ENCODE data around the gene SHROOM3. TPM values are rescaled to one million over a fixed set of nuclear protein-coding genes. Genes with fewer than 3 reads are reported as not detected.

The SHROOM3 gene
- total RNA-seq, 1 experiment from 2014 or later: 27.6 TPM

GRCh38 chr4:76717431-76717830 is 282.4 kb downstream of the SHROOM3 start:
- no peak for TF ChIP-seq CTCF (conservative IDR thresholded peaks at IDR 0.05)
- no peak overlapping the region for H3K14ac ChIP-seq (ENCODE audit: insufficient read depth, low read length)
- no peak overlapping the region for H3K4me2 ChIP-seq (ENCODE audit: insufficient read depth, insufficient read length, low read length)
- no peak overlapping the region for H4K91ac ChIP-seq (ENCODE audit: insufficient read length, low read depth, low read length)
- no peak overlapping the region for H2BK12ac ChIP-seq (ENCODE audit: insufficient read length, low read depth, low read length)
- no peak overlapping the region for H2BK15ac ChIP-seq (ENCODE audit: low read depth, low read length)
- Mint-ChIP-seq H3K9me3 (no peaks in the 10 kb centered on the region), H3K27me3 (ENCODE audit: low read depth) (no peaks in the 10 kb centered on the region), H3K27ac (peak overlapping the region in 2 of 3 experiments; percentile 38 to 57; a peak in 3 of 7 replicates), H3K36me3 (ENCODE audit: insufficient read depth in 1 of 3, low read depth in 3 of 3) (peaks cover 3 to 20% (median 5%) of the 10 kb centered on the region in 3 experiments; a peak in 6 of 7 replicates), H3K4me1 (peaks cover 34 to 38% of the 10 kb centered on the region in 2 experiments), H3K4me3 (no peak overlapping the region)
- H4K20me1 ChIP-seq (ENCODE audit: control insufficient read depth, insufficient read depth, insufficient read length): no peaks in the 10 kb centered on the region
- no peak overlapping the region for H4K5ac ChIP-seq (ENCODE audit: insufficient read length, low read depth, low read length)
- H3K27ac ChIP-seq (ENCODE audit: insufficient read length, low read depth, low read length): no peak overlapping the region
- no CpG with 5 or more reads among the region's 1 CpG for WGBS (ENCODE audit: extremely low coverage, insufficient read length, low lambda C conversion rate)
- no peak overlapping the region for H3K56ac ChIP-seq (ENCODE audit: insufficient read length, low read depth, low read length)
- H3K27me3 ChIP-seq (ENCODE audit: insufficient read depth, low read length): no peaks in the 10 kb centered on the region
- H3K9me3 ChIP-seq (ENCODE audit: control insufficient read depth, low read depth, low read length): no peaks in the 10 kb centered on the region
- H3T11ph ChIP-seq (ENCODE audit: low read length): no peak overlapping the region
- H2AFZ ChIP-seq (ENCODE audit: low read length): no peak overlapping the region
- no peak overlapping the region for H3K23ac ChIP-seq (ENCODE audit: insufficient read length, low read depth, low read length)
- no peak overlapping the region for H2AK5ac ChIP-seq (ENCODE audit: insufficient read length, low read length)
- no peak overlapping the region for H3K4ac ChIP-seq (ENCODE audit: low read depth, low read length)
- no peak overlapping the region for H3K18ac ChIP-seq (ENCODE audit: insufficient read length, low read depth, low read length)
- H2BK5ac ChIP-seq (ENCODE audit: insufficient read length, low read length): no peak overlapping the region
- no peak overlapping the region for H2BK20ac ChIP-seq (ENCODE audit: low read depth, low read length, poor library complexity, severe bottlenecking)
- no peak overlapping the region for H3K9ac ChIP-seq (ENCODE audit: extremely low read depth, insufficient read length, low read length)
- no peak overlapping the region for H4K8ac ChIP-seq (replicated peaks; ENCODE audit: insufficient read length, low read depth, low read length)
- DNase-seq: no peak
- H3K79me1 ChIP-seq (ENCODE audit: insufficient read depth, low read depth, low read length, poor library complexity, severe bottlenecking): peaks cover 5% of the 10 kb centered on the region
- H3K4me1 ChIP-seq (ENCODE audit: insufficient read depth, low read length): peaks cover 10% of the 10 kb centered on the region
- no peaks in the 10 kb centered on the region for H3K23me2 ChIP-seq (ENCODE audit: insufficient read length, low read depth, low read length, poor library complexity, severe bottlenecking)
- H2BK120ac ChIP-seq (ENCODE audit: low read depth, low read length, poor library complexity, severe bottlenecking): no peak overlapping the region
- H3K79me2 ChIP-seq (ENCODE audit: insufficient read depth, low read length): peaks cover 6% of the 10 kb centered on the region; the same call in 1 of the 2 replicates
